SU-DHL-6 (cell line): ENCODE data around the gene TMEM242.

Experiments used
- H2AFZ ChIP-seq: fragments of 200-600 bp; sonication (generic); 2 replicates; pipeline ENCODE4 v1.6.1; 2014; ENCODE audit warnings: low read depth, mild to moderate bottlenecking, moderate library complexity, mixed read lengths, antibody characterized with exemption, low read length; ENCODE audit not compliant: severe bottlenecking
- H3F3A ChIP-seq: fragments of 200-600 bp; shearing (Covaris generic); 2 replicates; pipeline ENCODE4 v1.6.0; 2016; ENCODE audit warnings: antibody characterized with exemption, mild to moderate bottlenecking; ENCODE audit not compliant: insufficient read depth
- H3K27ac ChIP-seq: fragments of 200-600 bp; sonication (generic); 2 replicates; pipeline ENCODE4 v1.5.1; 2016; ENCODE audit warnings: low read depth, mild to moderate bottlenecking, low read length, moderate library complexity, mixed read lengths
- H3K27me3 ChIP-seq: fragments of 200-600 bp; sonication (generic), shearing (Covaris generic); 2 replicates; pipeline ENCODE4 v1.6.0; 2014; ENCODE audit warnings: mild to moderate bottlenecking, low read length
- H3K36me3 ChIP-seq: fragments of 200-600 bp; sonication (generic); 2 replicates; pipeline ENCODE4 v1.6.1; 2014; ENCODE audit warnings: mild to moderate bottlenecking, low read length, mixed read lengths
- H3K4me2 ChIP-seq: fragments of 300-600, 200-600 bp; shearing (Covaris generic), sonication (generic); 2 replicates; pipeline ENCODE4 v1.6.0; 2014; ENCODE audit warnings: low read length, low read depth, mild to moderate bottlenecking; ENCODE audit not compliant: poor library complexity, severe bottlenecking
- H3K4me3 ChIP-seq: fragments of 200-600 bp; sonication (generic); 2 replicates; pipeline ENCODE4 v1.5.1; 2014; ENCODE audit warnings: antibody characterized with exemption, low read length, mild to moderate bottlenecking, mixed read lengths; ENCODE audit not compliant: insufficient read depth, poor library complexity, severe bottlenecking
- H3K79me2 ChIP-seq: fragments of 200-600 bp; sonication (generic); 2 replicates; pipeline ENCODE4 v1.6.1; 2014; ENCODE audit warnings: mild to moderate bottlenecking, low read length, moderate library complexity; ENCODE audit not compliant: insufficient read depth
- H3K9ac ChIP-seq: fragments of 200-600 bp; sonication (generic); 2 replicates; pipeline ENCODE4 v1.7.0; 2014; ENCODE audit warnings: mild to moderate bottlenecking, low read length
- H3K9me2 ChIP-seq: fragments of 200-600 bp; sonication (generic); replicated peaks from 2 replicates; pipeline ENCODE4 v1.6.1; 2014; ENCODE audit warnings: low read length; ENCODE audit not compliant: insufficient read depth
- H3K9me3 ChIP-seq: fragments of 200-600 bp; sonication (generic); 2 replicates; pipeline ENCODE4 v1.6.1; 2014; ENCODE audit warnings: low read length, mixed read lengths; ENCODE audit not compliant: insufficient read depth
- H4K20me1 ChIP-seq: fragments of 200-600 bp; sonication (generic); 2 replicates; pipeline ENCODE4 v1.6.1; 2014; ENCODE audit warnings: low read depth, mild to moderate bottlenecking, antibody characterized with exemption, low read length, moderate library complexity, mixed read lengths
- CTCF ChIP-seq: fragments of 200-600 bp; sonication (generic); IDR thresholded peaks from one replicate; pipeline ENCODE4 v1.5.1; 2017; ENCODE audit warnings: antibody characterized with exemption, mild to moderate bottlenecking, low read length, moderate library complexity; ENCODE audit not compliant: insufficient read depth, poor library complexity, severe bottlenecking
- EZH2phosphoT487 ChIP-seq: fragments of 200-600 bp; sonication (generic), shearing (Covaris generic); conservative IDR thresholded peaks from 2 replicates; pipeline ENCODE4 v1.6.1; 2018; ENCODE audit warnings: mild to moderate bottlenecking, antibody characterized with exemption, low read length, moderate library complexity, mixed read lengths

Gene TMEM242

GRCh38 chr6:157270308-157270707 lies 53.0 kb downstream of the TMEM242 start:
- Histone ChIP-seq H4K20me1 (no peaks in the 10 kb centered on the region), H2AFZ (no peak overlapping the region), H3K27ac (no peak overlapping the region), H3K79me2 (no peaks in the 10 kb centered on the region), H3K27me3 (no peaks in the 10 kb centered on the region), H3K9me2 (no peaks in the 10 kb centered on the region), H3K9ac (no peak overlapping the region), H3F3A (no peaks in the 10 kb centered on the region; the same call in 1 of the 2 replicates), H3K9me3 (no peaks in the 10 kb centered on the region; the same call in 1 of the 2 replicates), H3K36me3 (no peaks in the 10 kb centered on the region), H3K4me3 (no peak overlapping the region), H3K4me2 (no peak overlapping the region)
- TF ChIP-seq EZH2phosphoT487 (no peak), CTCF (no peak)

- Histone ChIP-seq H3K36me3 (no peaks in the 10 kb centered on the region), H3K79me2 (no peaks in the 10 kb centered on the region), H3K4me2 (no peak overlapping the region), H3K9me3 (no peaks in the 10 kb centered on the region; the same call in 1 of the 2 replicates), H3F3A (no peaks in the 10 kb centered on the region; the same call in 1 of the 2 replicates), H2AFZ (no peak overlapping the region), H3K27ac (no peak overlapping the region), H3K27me3 (no peaks in the 10 kb centered on the region), H3K4me3 (no peak overlapping the region), H3K9me2 (no peaks in the 10 kb centered on the region), H4K20me1 (no peaks in the 10 kb centered on the region), H3K9ac (no peak overlapping the region)
- no peak for TF ChIP-seq CTCF
- no peak for TF ChIP-seq EZH2phosphoT487
Observed at GRCh38 chr6:157269261-157269794, 54.0 kb downstream of the TMEM242 start.

- Histone ChIP-seq H3K4me2 (no peak overlapping the region), H4K20me1 (no peaks in the 10 kb centered on the region), H3K36me3 (no peaks in the 10 kb centered on the region)
Observed at GRCh38 chr6:157268835-157269234, 54.5 kb downstream of the TMEM242 start.

More at GRCh38 chr6:157268835-157269234, 54.5 kb downstream of the TMEM242 start:
- H3K4me3 ChIP-seq = no peak overlapping the region
- no peaks in the 10 kb centered on the region for H3K79me2 ChIP-seq
- no peak overlapping the region for H3K9ac ChIP-seq
- no peaks in the 10 kb centered on the region for H3K9me2 ChIP-seq
- no peak for TF ChIP-seq EZH2phosphoT487
- TF ChIP-seq CTCF = no peak
- H3K27ac ChIP-seq = no peak overlapping the region
- no peaks in the 10 kb centered on the region for H3F3A ChIP-seq
- H3K27me3 ChIP-seq = no peaks in the 10 kb centered on the region
- H2AFZ ChIP-seq = no peak overlapping the region
- H3K9me3 ChIP-seq = no peaks in the 10 kb centered on the region; the same call in 1 of the 2 replicates
